Left renal pelvis (tissue), 4 donors: Measurements from ENCODE around the gene HAUS8. TPM values are rescaled to one million over a fixed set of nuclear protein-coding genes. Genes with fewer than 3 reads are reported as not detected.
"Not testable (repeated sequence)": the region's sequence is repeated elsewhere in the genome, so short reads cannot be mapped to it uniquely, and the experiment has no call there.

Source experiments
- DNase-seq, 4 donors: peaks; one replicate each; pipeline ENCODE4 v3.0.0-alpha.2; 2013; ENCODE audit warnings: low read depth in 4 of 4, low spot score in 3 of 4
- polyA plus RNA-seq, 4 donors: library from polyadenylated mRNA; unstranded; fragments of 120-200 nt; gene quantifications; one replicate each; pipeline ENCODE4 v1.2.1, GENCODE V29; 2013; ENCODE audit not compliant: insufficient read length in 4 of 4

The HAUS8 gene
- polyA plus RNA-seq, 4 donors = 10.6 to 15.9 (median 13.9) TPM

DNA sequence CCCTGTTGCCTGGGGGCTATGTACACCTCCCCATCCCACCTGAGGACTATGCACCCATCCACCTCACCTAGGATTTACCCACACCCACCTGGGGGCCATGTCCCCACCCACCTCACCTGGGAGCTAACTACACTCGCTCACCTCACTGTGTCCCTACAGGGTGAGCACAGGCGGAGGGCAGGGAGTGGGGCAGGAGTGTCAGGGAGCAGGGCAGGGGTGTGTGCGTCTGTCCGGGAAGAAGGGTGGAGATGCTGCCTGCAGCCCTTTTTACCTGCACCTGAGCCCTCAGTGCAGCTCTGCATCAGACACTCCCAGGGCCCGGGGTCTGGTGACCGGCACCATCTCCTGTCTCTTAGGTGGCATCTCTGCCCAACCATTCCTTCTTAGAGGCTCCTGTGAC is 38.1 kb downstream of the HAUS8 start:
- no peak for DNase-seq

DNA sequence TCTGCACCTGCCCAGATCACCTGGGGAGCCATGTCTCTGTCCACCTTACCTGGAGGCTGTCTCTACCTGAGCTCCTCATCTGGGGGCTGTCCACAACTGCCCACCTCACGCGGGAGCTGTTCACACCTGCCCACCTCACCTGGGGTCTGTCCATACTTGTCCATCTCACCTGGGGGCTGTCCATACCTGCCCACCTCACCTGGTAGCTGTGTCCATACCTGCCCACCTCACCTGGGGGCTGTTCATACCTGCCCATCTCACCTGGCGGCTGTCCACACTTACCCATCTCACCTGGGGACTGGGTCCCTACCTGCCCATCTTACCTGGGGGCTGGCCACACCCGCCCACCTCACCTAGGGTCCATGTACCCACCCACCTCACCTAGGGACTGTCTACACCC is 38.6 kb downstream of the HAUS8 start:
- no peak for DNase-seq

DNA sequence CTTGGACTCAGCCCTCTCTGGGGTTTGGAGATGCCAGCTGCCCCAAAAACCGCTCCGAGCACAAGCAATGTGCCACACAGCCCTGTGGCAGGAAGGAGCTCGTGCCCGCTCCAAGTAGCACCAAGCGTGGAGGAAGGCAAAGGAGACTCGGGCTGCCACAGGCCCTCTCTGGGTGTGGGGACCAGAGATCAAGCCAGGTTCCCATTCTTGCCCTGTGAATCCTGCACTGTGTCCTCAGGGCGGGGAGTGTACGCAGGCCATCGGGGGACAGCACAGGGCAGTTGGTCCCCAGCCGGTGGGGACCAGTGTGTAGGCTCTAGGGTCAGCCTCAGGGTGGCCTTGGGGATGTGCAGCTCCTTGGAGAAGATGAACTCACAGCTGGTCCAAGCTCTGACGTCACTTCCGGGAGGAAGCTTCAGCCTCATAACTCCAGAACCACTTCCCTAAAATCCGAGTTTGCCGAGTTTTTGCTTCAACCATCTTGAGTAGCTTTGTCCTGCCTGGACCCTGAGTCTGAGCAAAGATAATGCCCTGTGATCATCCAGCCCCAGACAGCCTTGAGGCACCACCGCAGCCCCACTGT is 39.3 kb downstream of the HAUS8 start:
- no peak for DNase-seq

DNA sequence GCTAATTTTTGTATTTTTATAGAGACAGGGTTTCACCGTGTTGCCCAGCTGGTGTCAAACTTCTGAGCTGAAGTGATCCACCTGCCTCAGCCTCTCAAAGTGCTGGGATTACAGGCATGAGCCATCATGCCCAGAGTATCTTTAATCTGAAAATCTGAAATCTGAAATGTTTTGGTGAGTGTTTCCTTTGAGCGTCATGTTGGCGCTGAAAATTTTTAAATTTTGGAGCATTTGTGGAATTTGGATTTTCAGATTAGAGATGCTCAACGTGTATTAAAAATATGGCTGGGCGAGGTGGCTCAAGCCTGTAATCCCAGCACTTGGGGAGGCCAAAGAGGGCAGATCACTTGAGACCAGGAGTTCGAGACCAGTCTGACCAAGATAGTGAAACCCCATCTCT is 43.5 kb downstream of the HAUS8 start:
- DNase-seq = no peak

DNA sequence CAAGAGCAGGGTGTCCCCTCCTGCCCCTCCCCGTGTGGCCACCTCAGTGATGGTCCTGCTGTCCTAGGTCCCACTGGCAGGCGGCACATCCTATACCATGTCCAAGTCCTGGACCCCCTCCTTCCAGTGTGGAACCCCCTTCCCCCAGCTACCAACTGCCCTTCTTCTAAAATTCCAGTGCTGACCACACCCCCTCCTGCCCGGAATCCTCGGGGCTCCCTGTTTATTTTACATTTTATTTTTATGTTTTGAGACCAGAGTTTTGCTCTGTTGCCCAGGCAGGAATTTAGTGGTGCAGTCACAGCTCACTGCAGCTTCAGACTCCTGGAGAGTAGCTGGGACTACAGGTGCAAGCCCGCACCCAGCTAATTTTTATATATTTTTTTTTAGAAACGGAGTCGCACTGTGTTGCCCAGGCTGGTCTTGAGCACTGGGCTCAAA is 47.7 kb downstream of the HAUS8 start:
- DNase-seq = no peak

DNA sequence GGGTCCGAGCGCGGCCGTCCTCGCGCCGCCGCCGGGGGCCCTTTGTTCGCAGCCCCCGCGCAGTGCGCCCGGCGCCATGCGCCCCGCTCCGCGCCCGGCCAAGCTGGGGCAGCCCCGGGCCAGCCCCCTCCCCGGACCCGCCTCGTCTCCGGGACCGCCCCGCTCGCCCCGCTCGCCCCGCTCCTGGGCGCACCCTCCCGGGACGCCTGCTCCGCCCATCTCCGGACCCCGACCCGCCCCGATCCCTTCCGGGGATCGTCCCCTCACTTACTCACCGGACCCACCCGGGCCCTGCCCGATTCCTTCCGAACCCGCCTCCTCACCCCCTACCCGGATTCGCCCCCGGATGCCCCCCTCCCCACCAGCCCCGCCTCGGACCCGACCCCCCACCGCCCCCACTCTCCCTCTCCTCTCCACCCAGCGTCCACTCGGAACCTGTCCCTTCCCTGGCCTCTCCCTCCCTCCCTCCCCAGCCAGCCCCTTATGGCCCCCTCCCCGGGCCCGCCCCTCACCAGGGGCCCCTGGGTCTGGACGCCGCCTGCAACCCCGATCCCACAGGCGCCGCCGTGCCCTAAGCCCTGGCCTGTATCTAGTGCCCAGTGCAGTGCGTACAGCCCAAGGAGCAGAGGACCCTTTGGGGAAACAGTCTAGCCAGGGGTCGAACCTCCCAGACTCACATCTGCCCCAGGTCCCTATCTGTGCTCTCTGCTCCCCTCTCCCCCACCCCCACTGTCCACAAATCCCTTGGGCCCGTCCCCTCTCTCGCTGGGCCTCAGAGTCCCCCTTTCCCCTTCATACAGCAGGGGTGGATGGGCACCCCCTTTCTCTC is 48.3 kb downstream of the HAUS8 start, which contains the start of gene CPAMD8:
TSS of gene CPAMD8 (minus strand) at position 105 of the 829 bp plus-strand sequence. CDS start 168 bp downstream, outside the sequence.
- no peak for DNase-seq

DNA sequence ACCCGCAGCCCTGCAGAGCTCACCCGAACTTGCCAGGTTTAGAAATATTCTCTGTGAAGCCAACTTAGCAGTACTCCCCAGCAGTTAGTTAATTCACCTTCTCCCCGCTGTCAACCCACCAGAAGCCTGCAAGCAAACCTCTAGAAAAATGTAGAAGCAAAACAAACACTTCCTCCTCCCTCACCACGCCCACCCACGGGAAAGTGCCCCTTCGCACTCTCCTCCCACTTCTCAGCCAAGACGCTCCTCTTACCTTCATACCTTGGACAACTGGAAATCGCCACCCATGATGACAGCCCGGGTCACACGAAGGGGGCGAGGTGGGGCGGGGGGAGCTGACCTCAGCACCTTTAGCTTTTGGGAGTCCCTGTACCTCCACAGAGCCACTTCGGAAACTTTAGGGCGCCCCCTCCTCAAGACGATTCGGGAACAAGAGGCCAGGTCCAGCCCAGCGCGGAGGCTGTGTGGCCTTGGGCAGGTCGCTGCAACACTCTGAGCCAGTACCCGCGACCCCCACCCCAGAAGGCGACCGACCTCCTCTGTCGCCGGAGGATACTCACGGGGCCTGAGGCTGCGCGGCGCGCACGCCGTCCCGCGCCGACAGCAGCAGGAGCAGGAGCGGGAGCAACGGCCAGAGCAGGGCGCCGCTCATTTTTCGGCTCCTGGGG is 49.1 kb downstream of the HAUS8 start:
- DNase-seq = no peak

DNA sequence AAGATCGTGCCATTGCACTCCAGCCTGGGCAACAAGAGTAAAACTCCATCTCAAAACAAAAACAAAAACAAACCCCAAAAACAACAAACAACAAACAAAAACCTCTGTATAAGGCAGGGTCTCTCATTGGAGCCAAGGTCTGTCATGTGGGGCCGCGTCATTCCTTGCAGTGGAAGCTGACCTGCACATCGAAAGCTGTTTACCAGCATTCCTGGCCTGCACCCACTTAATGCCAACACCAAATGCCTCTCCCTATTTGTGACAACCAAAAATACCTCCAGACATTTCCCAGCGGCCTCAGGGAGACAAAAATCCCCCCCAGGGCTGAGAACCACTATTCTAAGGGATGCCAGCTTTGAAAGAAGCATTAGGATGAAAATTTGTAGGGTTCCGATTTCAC is 49.9 kb downstream of the HAUS8 start:
- DNase-seq = no peak

DNA sequence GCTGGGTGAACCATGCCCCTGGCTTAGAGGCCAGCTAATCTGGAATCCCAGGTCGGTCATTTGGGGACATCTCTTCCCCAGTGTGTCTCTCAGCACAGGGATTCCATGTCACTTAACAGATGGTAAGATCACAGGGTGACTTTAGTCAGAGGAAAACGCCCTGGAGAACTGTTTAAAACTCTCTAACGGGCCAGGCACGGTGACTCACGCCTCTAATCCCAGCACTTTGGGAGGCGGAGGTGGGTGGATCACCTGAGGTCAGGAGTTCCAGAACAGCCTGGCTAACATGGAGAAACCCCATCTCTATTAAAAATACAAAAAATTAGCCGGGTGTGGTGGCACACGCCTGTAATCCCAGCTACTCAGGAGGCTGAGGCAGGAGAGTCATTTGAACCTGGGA is 50.3 kb downstream of the HAUS8 start:
- DNase-seq = not testable (repeated sequence)

DNA sequence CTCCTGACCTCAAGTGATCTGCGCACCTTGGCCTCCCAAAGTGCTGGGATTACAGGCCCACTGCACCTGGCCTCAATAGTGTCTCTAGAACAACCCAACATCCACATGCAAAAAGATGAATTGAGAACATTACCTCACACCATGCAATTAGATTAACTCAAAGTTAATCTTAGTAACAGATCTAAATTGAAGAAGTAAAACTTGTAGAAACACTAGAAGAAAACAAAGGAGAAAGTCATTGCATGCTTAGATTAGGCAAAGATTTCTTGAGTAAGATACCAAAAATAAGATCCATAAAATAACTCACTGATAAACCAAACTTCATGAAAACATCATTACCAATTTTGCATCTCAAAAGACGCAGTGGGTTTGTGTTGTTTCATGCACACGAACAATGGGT is 51.4 kb downstream of the HAUS8 start:
- no peak for DNase-seq

DNA sequence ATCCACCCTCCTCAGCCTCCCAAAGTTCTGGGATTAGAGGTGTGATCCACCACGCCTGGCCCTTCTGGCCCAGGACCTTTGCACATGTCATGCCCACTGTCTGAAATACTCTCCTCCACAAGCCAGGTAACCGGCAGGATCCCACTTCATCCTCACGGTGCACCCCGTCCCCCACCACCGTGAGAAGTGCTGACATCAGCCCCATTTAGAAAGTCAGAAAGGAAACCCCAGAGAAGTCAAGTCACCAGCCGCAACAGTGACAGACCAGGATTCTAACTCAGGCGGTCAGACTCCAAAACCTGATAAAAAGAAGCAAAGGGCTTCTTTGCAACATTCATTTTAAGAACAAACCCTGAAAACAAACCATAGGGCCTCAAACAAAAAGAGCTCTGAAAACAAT is 52.5 kb downstream of the HAUS8 start:
- no peak for DNase-seq

DNA sequence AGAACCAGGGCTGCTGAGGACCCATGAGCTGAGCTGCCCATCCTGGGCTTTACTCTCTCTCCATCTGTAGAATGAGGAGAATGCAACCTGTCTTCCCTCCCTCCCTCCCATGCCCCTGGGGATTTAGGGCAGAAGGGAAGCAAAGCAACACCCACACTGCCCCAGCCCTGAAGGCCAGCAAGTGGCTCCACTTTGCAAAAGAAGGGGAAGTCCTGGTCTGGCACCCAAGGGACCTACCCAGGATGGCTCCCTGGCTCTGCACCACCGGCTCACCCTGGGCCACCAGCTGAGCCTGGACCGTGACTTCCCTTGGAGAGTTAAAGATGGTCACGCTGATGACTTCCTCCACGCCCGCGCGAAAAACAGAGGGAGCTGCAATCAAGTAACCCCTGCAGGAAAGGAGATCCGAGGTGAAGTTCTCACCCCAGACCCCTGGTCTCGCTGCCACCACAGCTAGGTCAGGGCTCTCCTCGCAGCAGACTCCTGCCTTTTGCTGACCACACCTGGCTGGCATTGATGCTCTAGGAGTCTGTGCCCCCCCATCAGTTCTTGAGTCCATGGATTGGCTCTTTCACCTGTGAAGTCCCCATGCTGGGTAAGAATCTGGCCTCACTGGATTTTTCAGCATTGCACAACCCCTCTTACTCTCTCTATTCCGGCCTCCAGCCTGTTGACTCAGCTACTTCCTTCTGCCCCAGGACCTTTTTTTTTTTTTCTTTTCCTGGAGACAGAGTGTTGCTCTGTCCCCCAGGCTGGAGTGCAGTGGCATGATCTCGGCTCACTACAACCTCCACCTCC is 53.3 kb downstream of the HAUS8 start:
- DNase-seq = no peak

DNA sequence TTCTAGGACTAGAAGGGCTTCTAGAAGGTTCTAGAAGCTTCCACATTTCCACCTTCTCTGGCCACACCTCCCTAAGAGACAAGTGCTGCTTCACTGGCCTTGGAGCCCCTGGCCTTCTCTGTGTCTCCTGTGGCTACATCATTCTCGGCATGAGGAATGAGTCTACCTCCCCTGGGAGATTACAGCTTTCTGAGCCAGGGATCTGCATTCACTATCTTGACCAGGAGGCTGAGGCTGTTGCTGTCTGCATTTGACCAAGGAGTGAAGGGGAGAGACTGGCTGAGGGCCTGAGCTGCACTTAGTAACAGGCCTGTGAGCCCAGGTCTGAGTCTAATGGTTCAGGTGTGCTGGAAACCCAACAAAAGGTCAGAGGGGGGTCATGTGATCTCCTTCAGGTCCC is 53.9 kb downstream of the HAUS8 start:
- no peak for DNase-seq

DNA sequence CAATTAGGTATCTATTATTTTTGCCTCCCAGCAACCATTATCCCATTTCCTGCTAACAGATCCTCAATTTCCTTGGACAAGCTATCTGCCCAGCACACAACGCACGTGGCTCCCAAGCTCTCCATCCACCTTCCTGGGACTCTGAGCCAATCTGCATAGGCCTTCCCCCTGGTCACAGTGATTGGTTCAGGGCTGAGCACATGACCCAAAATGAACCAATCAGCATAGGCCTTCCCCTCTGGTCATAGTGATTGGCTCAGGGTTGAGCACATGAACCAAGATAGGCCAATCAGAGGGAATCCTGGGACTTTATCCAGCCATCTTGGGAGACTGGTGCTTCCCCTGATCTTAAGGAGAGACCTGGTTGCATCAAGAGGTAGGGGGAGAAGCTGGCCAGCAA is 54.4 kb downstream of the HAUS8 start:
- DNase-seq = no peak

DNA sequence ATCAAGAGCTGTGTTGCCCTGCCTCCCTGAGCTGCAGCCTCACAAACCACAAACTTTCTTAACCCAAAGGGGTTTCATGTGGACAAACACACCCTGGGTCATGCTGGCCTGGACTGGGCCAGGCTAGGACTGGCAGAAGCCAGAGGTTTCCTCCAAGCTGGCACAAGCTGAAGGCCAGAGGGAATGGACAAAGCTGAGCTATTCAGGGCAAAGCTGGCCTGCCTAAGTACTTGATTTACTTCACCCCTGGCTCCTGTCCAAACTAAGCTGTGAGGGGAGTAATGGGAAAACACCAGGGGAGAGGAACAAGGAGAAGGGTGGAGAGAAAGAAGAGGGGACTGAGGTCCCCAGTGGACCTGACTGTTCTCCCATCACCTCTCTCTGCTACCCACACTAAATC is 54.9 kb downstream of the HAUS8 start:
- DNase-seq = no peak

DNA sequence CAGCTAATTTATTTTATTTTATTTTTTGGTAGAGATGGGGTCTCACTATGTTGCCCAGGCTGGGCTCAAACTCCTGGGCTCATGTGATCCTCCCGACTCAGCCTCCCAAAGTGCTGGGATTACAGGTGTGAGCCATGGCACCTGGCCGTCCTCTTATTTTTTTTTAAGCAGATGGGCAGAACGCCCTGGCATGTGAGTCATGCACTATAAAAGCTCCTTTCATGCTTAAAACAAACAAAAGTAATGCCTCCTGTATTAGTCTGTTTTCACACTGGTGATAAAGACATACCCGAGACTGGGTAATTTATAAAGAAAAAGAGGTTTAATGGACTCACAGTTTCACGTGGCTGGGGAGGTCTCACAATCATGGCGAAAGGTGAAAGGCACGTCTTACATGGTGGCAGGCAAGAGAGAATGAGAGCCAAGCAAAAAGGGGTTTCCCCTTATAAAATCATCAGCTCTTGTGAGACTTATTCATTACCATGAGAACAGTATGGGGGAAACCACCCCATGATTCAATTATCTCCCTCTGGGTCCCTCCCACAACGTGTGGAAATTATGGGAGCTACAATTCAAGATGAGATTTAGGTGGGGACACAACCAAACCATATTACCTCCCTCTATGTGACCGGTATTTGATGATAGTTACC is 60.9 kb downstream of the HAUS8 start:
- DNase-seq = not testable (repeated sequence)

DNA sequence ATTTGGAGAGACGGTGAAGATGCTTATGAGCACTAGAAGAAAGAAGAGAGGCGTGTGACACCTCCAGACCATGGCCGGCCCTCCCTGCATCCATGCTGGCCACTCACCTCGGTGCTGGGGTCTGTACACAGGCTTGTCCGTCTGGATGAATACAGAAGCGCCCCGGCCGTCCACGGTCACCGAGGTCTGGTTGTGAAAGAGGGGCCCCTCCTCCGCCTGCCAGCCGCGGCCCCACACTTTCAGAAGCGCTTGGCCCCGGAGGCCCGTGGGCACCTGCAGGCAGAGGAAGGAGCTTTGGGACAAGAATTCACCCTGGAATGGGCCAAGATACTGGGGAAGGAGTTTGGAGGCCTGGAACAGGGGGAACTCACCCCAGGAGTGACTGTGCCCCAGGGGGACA is 63.8 kb downstream of the HAUS8 start:
- no peak for DNase-seq

DNA sequence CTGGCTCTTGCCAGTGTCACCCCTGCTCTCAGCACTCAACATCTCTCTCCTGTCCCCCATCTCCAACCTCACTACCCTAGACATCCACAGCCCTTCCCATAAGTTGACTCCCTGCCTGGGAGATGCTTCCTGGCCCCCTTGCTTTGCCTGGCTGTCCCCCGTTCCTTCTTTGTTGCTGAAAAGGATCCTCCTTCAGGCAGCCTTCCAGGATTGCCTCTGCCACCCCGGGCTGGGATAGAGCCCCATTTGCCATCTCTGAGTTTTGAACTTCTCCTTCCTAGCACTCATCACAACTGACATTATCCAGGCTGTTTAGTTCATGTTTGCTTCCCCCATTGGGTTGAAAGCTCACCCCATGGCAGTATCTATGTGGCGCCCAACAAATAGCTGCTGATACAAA is 68.7 kb downstream of the HAUS8 start:
- DNase-seq = no peak

DNA sequence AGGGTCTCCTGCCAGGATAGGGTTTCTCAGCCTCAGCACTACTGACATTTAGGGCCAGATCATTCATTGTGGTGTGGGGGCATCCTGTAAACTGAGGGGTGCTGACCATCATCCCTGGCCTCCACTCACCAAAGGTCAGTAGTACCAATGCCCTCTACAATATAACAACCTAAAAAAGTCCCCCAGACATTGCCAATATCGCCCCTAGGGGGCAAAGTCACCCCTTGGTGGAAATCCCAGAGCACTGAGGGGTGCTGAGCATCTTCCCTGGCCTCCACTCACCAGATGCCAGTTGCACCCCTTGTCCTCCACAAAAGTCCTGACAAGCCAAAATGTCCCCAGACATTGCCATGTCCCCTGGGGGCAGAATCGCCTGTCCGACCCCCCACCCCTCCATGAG is 70.3 kb downstream of the HAUS8 start:
- DNase-seq = no peak

DNA sequence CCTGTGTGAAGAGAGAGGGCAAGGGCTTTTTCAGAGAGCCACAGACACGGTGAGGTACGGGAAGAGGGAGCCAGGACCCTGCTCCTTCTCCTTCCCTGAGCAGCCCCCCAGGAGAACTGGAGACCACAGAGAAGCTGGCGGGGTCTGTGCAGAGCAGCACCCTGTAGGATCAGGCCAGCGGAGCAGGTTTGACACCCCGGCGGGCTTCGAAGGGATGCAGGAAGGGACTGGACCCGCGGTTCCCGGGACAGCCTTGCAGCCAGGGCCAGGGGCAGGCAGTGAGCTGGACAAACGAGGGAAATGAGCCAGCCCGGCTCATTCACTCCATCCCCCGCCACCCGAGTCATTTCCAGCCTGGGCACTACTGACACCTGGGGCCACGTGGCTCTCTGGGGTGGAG is 70.9 kb downstream of the HAUS8 start:
- DNase-seq = no peak
